ENCODE data around the gene ATP2C2. TPM values are rescaled to one million over a fixed set of nuclear protein-coding genes. Genes with fewer than 3 reads are reported as not detected.

Gene ATP2C2
- total RNA-seq, 1 experiment from 2014 or later, result 20.3 TPM

GRCh38 chr16:84329016-84329415 is 39.3 kb upstream of the ATP2C2 start:
- no peak overlapping the region for H3K4me3 ChIP-seq (replicated peaks in 1 of 2; ENCODE audit: low read depth in 1 of 2, low read length in 2 of 2)
- H2AFZ ChIP-seq (ENCODE audit: low read depth, low read length, poor library complexity, severe bottlenecking), result no peak overlapping the region
- H3K9me3 ChIP-seq (ENCODE audit: control insufficient read depth in 1 of 2, insufficient read depth in 1 of 2, low read depth in 1 of 2, low read length in 2 of 2), result no peaks in the 10 kb centered on the region
- ATAC-seq, result no peak
- H3K9ac ChIP-seq (ENCODE audit: low read length), result no peak overlapping the region
- no peak overlapping the region for H3K27ac ChIP-seq (ENCODE audit: low read depth, low read length)
- no peaks in the 10 kb centered on the region for H3K79me2 ChIP-seq (ENCODE audit: insufficient read depth, low read length)
- no peak for DNase-seq (ENCODE audit: low read depth, low spot score)
- ChIA-PET RAD21 (ENCODE audit: low non-redundant PET in 1 of 2, low total read pairs in 2 of 2, uncharacterized antibody in 2 of 2, unreplicated experiment in 2 of 2) (no interaction called here), CTCF (no interaction called here), POLR2A (no interaction called here)
- BruUV-seq (replicated peaks), result no TSS peak
- no peaks in the 10 kb centered on the region for H4K20me1 ChIP-seq (ENCODE audit: insufficient read depth)
- no peaks in the 10 kb centered on the region for H3K9me2 ChIP-seq (ENCODE audit: insufficient read depth)
- intact Hi-C loops (cut with micrococcal nuclease), result no loop called here
- H3K4me2 ChIP-seq (ENCODE audit: low read length), result no peak overlapping the region
- no peak for TF ChIP-seq SRF (IDR thresholded peaks at IDR 0.05; ENCODE audit: low read depth)
- TF ChIP-seq RAD21 (IDR thresholded peaks at IDR 0.05; ENCODE audit: low read depth), result no peak
- no peak for TF ChIP-seq ZNF274 (IDR thresholded peaks at IDR 0.05; ENCODE audit: low read depth, low read length)
- TF ChIP-seq ATF3 (IDR thresholded peaks at IDR 0.05), result no peak
- H3K4me1 ChIP-seq (ENCODE audit: control insufficient read depth in 1 of 2, insufficient read depth in 2 of 2, low read length in 2 of 2), result peaks cover 0 to 8% of the 10 kb centered on the region in 2 experiments; a peak in 2 of 4 replicates
- peaks cover 17% of the 10 kb centered on the region; the same call in 1 of the 2 replicates for H3K27me3 ChIP-seq (ENCODE audit: insufficient read depth, low read length)
- no peaks in the 10 kb centered on the region for H3K36me3 ChIP-seq (ENCODE audit: control insufficient read depth in 1 of 2, insufficient read depth in 2 of 2, low read length in 2 of 2)

- H4K20me1 ChIP-seq (ENCODE audit: insufficient read depth), result no peaks in the 10 kb centered on the region
- DNase-seq (ENCODE audit: low read depth, low spot score), result no peak
- no peaks in the 10 kb centered on the region for H3K9me2 ChIP-seq (ENCODE audit: insufficient read depth)
- no peak overlapping the region for H2AFZ ChIP-seq (ENCODE audit: low read depth, low read length, poor library complexity, severe bottlenecking)
- no peaks in the 10 kb centered on the region for H3K9me3 ChIP-seq (ENCODE audit: control insufficient read depth in 1 of 2, insufficient read depth in 1 of 2, low read depth in 1 of 2, low read length in 2 of 2)
- no peaks in the 10 kb centered on the region for H3K36me3 ChIP-seq (ENCODE audit: control insufficient read depth in 1 of 2, insufficient read depth in 2 of 2, low read length in 2 of 2)
- no peak overlapping the region for H3K4me2 ChIP-seq (ENCODE audit: low read length)
- no peak overlapping the region for H3K4me3 ChIP-seq (replicated peaks in 1 of 2; ENCODE audit: low read depth in 1 of 2, low read length in 2 of 2)
- TF ChIP-seq JUND (IDR thresholded peaks at IDR 0.05) (no peak), RAD21 (IDR thresholded peaks at IDR 0.05; ENCODE audit: low read depth) (no peak), ZNF274 (IDR thresholded peaks at IDR 0.05; ENCODE audit: low read depth, low read length) (no peak), ELF1 (IDR thresholded peaks at IDR 0.05; ENCODE audit: borderline replicate concordance, low read depth) (no peak), ZBTB33 (IDR thresholded peaks at IDR 0.05; ENCODE audit: extremely low read depth, insufficient replicate concordance, low read length) (no peak), ZFX (IDR thresholded peaks at IDR 0.05) (no peak), EGR1 (IDR thresholded peaks at IDR 0.05; ENCODE audit: low read depth) (no peak), SIN3A (IDR thresholded peaks at IDR 0.05; ENCODE audit: low read depth) (no peak), YY1 (IDR thresholded peaks at IDR 0.05; ENCODE audit: extremely low read depth, insufficient replicate concordance, low read depth, low read length) (no peak), CBX3 (IDR thresholded peaks at IDR 0.05; ENCODE audit: low read depth) (no peak), CTCF (IDR thresholded peaks at IDR 0.05 in 2 of 3, conservative IDR thresholded peaks at IDR 0.05 in 1 of 3; ENCODE audit: borderline replicate concordance in 1 of 3, insufficient read depth in 1 of 3, low read depth in 2 of 3, low read length in 2 of 3) (no peak)
- no peak overlapping the region for H3K27ac ChIP-seq (ENCODE audit: low read depth, low read length)
- no peak for ATAC-seq
- peaks cover 0 to 8% of the 10 kb centered on the region in 2 experiments; a peak in 2 of 4 replicates for H3K4me1 ChIP-seq (ENCODE audit: control insufficient read depth in 1 of 2, insufficient read depth in 2 of 2, low read length in 2 of 2)
- no peaks in the 10 kb centered on the region for H3K79me2 ChIP-seq (ENCODE audit: insufficient read depth, low read length)
- BruUV-seq (replicated peaks), result no TSS peak
- no peak overlapping the region for H3K9ac ChIP-seq (ENCODE audit: low read length)
- CTCF ChIA-PET, result no interaction called here
- POLR2A ChIA-PET, result no interaction called here
- H3K27me3 ChIP-seq (ENCODE audit: insufficient read depth, low read length), result peaks cover 7% of the 10 kb centered on the region; the same call in 1 of the 2 replicates
- RAD21 ChIA-PET (ENCODE audit: low non-redundant PET in 1 of 2, low total read pairs in 2 of 2, uncharacterized antibody in 2 of 2, unreplicated experiment in 2 of 2), result no interaction called here
- intact Hi-C loops (cut with micrococcal nuclease), result no loop called here
Observed at GRCh38 chr16:84329843-84330684, 38.3 kb upstream of the ATP2C2 start.

Data from HCT116 (cell line).